DMS79 treated with DMSO at 0.1 percent for 48 hours (cell line): ENCODE results near the gene VPS37B.

Experiments used
- DNase-seq: peaks from one replicate; lab custom pipeline; 2025; lab: John Stamatoyannopoulos, UW

Gene VPS37B

GRCh38 chr12:122839907-122840554 lies 55.9 kb downstream of the VPS37B start:
- DNase-seq: no peak

- DNase-seq: no peak
Measured at GRCh38 chr12:122838841-122839240, 57.1 kb downstream of the VPS37B start.

GRCh38 chr12:122837306-122838265 lies 58.3 kb downstream of the VPS37B start:
- DNase-seq: no peak

GRCh38 chr12:122836027-122836921 lies 59.6 kb downstream of the VPS37B start:
- peak; percentile 76 for DNase-seq

GRCh38 chr12:122835750-122836026 lies 60.2 kb downstream of the VPS37B start:
- no peak for DNase-seq

- no peak for DNase-seq
Measured at GRCh38 chr12:122834921-122835749, 60.8 kb downstream of the VPS37B start, which contains the start of gene HIP1R. Gene HIP1R, plus strand, starts transcription at chr12:122835457. Its CDS starts 94 bp downstream, at chr12:122835551.

- DNase-seq: peak; percentile 79
Measured at GRCh38 chr12:122834104-122834920, 61.6 kb downstream of the VPS37B start.

GRCh38 chr12:122830517-122831214 lies 65.3 kb downstream of the VPS37B start:
- DNase-seq: no peak

GRCh38 chr12:122827258-122827657 lies 68.7 kb downstream of the VPS37B start:
- no peak for DNase-seq

- peak; percentile 30 for DNase-seq
Measured at GRCh38 chr12:122825773-122826724, 69.9 kb downstream of the VPS37B start.

GRCh38 chr12:122823429-122823828 lies 72.5 kb downstream of the VPS37B start:
- DNase-seq: no peak

GRCh38 chr12:122820838-122821271 lies 75.1 kb downstream of the VPS37B start:
- no peak for DNase-seq

GRCh38 chr12:122820138-122820537 lies 75.8 kb downstream of the VPS37B start:
- DNase-seq: no peak

- no peak for DNase-seq
Measured at GRCh38 chr12:122819209-122819785, 76.6 kb downstream of the VPS37B start.
